A549 treated with ZK216348 at 1 μM for 4 hours (cell line): ENCODE measurements around the gene MAP1LC3C. TPM values are rescaled to one million over a fixed set of nuclear protein-coding genes. Genes with fewer than 3 reads are reported as not detected.

Experiments used
- total RNA-seq: library from RNA; stranded (reverse); fragments of 200-300 nt; extraction: Qiagen RNA extraction; gene quantifications from 5 replicates; pipeline ENCODE4 v1.2.3, GENCODE V29; 2022; ENCODE audit warnings: low read depth

The MAP1LC3C gene
- total RNA-seq = 0.18 to 0.22 TPM in 2 of 5 replicates, not detected in the others

GRCh38 chr1:241999026-241999425 lies at the start of gene MAP1LC3C:
MAP1LC3C (minus strand) TSS chr1:241999098; CDS start chr1:241999008, 90 bp downstream.

GRCh38 chr1:241957692-241958494 lies 41.0 kb downstream of the MAP1LC3C start, which contains the start of gene BECN2:
BECN2 (plus strand) TSS chr1:241957767; CDS start chr1:241957767, 0 bp downstream.

Other genes starting within 250 kb of the MAP1LC3C start
- 21.6 to 28.6 TPM (median 24.7 TPM) in 5 replicates for gene EXO1, start 150.9 kb downstream of the MAP1LC3C start, total RNA-seq
- gene BECN2, start 41.3 kb downstream of the MAP1LC3C start, total RNA-seq = not detected in 5 replicates